NB4 (cell line): ENCODE results near the gene S100A3.

ENCODE experiments used
- DNase-seq: peaks from one replicate; pipeline ENCODE4 v3.0.0; 2010; ENCODE audit warnings: low read depth
- H3K4me3 ChIP-seq: one replicate; pipeline ENCODE4 v1.5.1; 2011; ENCODE audit warnings: mild to moderate bottlenecking, low read depth, low read length, moderate library complexity
- MYC ChIP-seq: IDR thresholded peaks from 2 replicates; pipeline ENCODE4 v1.6.1; 2011; ENCODE audit warnings: low read depth, low read length
- POLR2A ChIP-seq: IDR thresholded peaks from 2 replicates; pipeline ENCODE4 v1.6.1; 2011; ENCODE audit warnings: mild to moderate bottlenecking; ENCODE audit not compliant: insufficient read length; ENCODE audit errors: extremely low read depth
- TF ChIP-seq, protein P1 (sequence below): IDR thresholded peaks from 2 replicates; pipeline ENCODE4 v1.6.1; 2011; ENCODE audit warnings: low read depth, low read length
- TF ChIP-seq, protein P2 (sequence below): IDR thresholded peaks from one replicate; pipeline ENCODE4 v1.5.1; 2012; ENCODE audit warnings: low read depth, low read length

Gene S100A3

DNA sequence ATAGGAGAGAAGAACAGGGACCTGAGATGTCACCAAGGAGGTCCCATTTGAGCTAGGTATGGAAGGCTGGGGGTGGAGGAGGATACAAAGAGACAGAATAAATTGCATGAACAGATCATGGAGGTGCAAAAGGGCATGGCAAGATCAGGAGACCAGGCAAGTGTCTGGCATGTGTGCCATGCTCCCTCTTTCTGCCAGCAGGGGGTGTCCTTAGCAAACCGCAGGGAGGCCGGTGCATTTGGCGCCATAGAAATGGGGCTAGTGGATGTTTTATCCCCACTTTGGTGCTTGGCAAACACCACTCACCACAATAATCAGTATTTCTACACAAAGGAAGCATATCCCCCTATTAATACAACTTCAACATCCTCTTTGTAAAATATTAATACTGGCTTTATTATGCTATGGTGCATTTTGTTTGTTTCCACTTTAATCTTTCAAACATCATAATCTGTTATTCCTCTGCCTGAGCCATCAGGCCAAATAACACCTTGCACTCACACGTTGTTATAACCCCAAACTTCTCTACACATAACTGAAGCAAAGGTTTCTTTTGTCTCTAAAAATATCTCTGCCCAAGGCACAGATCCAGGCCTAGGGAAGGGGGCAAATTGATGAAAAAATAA lies 39.2 kb downstream of the S100A3 start:
- peak; percentile 76 for DNase-seq

DNA sequence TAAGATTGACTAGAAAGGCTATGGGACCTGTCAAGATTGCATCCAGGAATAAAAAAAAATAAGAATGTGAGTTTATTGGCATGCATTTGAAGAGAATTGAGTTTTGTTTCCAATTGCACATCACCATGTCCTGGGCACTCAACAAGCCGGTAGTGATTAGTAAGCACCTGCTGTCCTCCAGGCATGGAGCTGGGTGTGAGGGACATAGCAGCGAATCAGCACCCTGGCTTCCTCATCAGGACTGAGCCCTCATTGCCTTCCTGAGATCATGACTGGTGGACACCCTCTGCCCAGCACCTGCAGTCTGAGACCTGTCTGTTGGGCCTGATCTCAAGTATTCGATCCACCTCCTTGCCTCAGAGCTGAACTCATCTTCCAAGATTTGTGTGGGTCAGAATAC lies 40.0 kb downstream of the S100A3 start:
- no peak overlapping the region for H3K4me3 ChIP-seq
- no peak for DNase-seq
- TF ChIP-seq, protein P1, sequence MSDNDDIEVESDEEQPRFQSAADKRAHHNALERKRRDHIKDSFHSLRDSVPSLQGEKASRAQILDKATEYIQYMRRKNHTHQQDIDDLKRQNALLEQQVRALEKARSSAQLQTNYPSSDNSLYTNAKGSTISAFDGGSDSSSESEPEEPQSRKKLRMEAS: no peak
- TF ChIP-seq MYC (no peak), POLR2A (no peak)
- TF ChIP-seq, protein P2, sequence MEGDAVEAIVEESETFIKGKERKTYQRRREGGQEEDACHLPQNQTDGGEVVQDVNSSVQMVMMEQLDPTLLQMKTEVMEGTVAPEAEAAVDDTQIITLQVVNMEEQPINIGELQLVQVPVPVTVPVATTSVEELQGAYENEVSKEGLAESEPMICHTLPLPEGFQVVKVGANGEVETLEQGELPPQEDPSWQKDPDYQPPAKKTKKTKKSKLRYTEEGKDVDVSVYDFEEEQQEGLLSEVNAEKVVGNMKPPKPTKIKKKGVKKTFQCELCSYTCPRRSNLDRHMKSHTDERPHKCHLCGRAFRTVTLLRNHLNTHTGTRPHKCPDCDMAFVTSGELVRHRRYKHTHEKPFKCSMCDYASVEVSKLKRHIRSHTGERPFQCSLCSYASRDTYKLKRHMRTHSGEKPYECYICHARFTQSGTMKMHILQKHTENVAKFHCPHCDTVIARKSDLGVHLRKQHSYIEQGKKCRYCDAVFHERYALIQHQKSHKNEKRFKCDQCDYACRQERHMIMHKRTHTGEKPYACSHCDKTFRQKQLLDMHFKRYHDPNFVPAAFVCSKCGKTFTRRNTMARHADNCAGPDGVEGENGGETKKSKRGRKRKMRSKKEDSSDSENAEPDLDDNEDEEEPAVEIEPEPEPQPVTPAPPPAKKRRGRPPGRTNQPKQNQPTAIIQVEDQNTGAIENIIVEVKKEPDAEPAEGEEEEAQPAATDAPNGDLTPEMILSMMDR: no peak

More for the DNA sequence above, 39.2 kb downstream of the S100A3 start:
- no peak overlapping the region for H3K4me3 ChIP-seq
- TF ChIP-seq, protein P2: peak; percentile 90
- TF ChIP-seq, protein P1: peak; percentile 49; the same call in 1 of the 2 replicates
- no peak for TF ChIP-seq POLR2A

DNA sequence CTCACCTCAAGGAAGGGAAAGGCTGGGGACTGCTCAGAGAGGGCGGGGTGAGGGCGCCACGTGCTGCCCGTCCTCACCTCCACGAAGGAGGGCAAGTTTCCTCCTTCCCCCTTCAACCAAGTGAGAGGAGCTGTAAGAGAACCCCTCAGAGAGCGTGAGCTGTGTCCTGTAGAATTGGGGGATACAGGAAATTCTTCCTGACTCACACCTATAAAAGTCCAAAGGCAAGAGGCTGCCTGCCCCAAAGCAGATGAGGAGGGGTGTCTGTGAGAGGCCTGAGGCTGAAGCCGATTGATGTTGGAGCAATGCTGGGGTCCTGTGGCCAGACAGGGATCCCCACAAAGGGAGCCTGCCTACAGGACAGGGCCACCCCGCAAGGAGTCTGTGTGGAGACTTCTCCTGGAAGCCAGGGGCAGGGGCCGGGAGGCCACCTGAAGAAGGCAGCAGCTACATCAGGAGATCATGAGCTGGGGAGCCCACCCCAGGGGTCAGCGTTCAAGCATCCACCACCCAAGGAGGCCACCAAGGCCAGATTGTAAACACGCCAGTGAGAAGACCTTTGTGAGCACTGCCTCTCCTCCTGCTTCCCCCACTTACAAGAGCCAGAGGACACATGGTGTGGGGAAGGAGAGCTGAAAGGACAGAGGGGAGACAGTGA lies 41.0 kb downstream of the S100A3 start:
- TF ChIP-seq, protein P1: no peak
- no peak for TF ChIP-seq POLR2A
- TF ChIP-seq, protein P2: no peak
- TF ChIP-seq MYC: no peak
- DNase-seq: no peak
- no peak overlapping the region for H3K4me3 ChIP-seq

DNA sequence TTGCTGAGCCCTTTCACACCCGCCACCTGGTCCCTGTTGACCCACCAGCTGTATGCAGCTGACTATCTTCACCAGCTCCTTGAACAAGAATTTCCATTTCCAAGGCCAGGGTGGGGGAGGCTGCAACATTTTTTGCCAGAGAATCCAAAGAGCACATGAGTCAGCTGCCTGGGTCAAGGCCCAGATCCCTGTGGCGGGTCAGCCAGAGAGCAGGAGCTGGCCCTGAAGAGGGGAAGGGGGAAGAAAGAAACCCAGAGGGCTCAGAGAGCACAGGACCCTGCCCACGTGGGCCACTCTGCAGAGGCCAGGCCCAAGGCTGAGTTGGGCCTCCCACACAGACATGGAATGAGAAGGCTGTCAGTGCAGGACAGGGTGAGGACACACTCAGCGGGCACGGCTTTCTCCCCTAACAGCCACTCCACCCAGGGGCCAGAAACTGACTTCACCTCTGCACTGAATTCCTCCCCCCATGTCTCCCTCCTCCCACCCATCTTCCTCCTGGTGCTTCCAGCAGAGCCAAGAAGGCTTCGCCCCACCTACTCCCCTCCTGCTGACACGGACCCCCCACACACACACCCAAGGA lies 42.1 kb downstream of the S100A3 start:
- no peak overlapping the region for H3K4me3 ChIP-seq
- TF ChIP-seq POLR2A (no peak), MYC (no peak)
- TF ChIP-seq, protein P1: no peak
- TF ChIP-seq, protein P2: no peak
- no peak for DNase-seq

DNA sequence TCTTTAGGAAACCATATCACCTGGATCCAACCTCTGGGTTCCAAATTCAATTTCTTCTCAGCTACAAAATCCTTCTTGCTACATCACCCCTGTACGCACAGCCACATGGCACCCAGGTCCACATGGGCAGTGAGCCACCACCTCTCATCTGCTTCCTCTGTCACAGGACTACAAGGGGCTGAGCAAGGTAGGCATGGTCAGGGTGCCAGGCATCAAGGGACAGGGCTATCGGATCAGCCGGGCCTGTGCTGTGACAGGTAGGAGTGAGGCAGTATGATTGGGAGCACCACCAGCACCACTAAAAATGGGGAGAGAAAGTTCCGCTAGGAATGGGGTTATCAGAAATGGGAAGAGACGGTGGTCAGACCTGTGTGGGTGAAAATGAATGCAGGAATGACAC lies 42.7 kb downstream of the S100A3 start:
- no peak overlapping the region for H3K4me3 ChIP-seq
- DNase-seq: no peak
- TF ChIP-seq MYC: no peak
- no peak for TF ChIP-seq POLR2A
- TF ChIP-seq, protein P2: no peak
- TF ChIP-seq, protein P1: no peak
